HG03378 (cell line): ENCODE results near the gene MYO7B.

Source experiments
- ATAC-seq: cut with Tn5 transposase; IDR thresholded peaks from one replicate; pipeline ENCODE4 v1.9.1; 2021; ENCODE audit warnings: mild to moderate bottlenecking, moderate library complexity; ENCODE audit not compliant: unreplicated experiment

MYO7B gene

DNA sequence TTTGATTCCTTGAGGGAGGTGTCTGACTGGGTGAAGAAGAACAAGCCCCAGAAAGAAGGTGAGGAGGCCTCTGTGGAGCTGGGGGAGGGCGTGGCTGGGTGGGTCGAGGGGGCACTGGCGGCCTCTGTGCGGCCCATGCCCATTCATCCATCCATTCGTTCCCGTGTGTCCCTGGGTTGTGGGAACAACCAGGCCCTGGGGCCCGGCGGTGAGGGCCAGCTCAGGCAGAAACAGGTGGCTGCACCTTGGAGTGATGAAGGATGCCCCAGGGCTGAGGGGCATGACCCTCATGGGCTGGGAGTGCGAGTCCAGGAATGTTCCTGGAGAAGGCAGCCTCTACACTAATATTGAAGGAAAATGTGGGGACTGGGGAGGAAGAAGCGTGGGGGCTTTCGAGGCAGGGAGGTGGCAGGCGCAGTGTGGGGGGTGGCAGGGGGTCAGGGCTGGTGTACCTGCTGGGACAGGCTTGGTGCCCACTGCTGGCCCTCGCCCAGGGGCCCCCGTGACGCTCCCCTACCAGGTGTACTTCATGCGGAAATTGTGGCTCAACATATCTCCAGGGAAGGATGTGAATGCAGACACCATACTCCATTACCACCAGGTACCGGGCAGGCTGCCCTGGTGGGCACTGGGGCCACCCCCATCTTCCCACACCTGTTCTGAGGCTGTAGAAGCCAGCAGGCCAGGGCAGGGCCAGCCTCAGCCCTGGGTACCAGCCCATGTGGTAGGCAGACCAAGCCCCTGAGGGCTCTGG lies 99.3 kb downstream of the MYO7B start:
- ATAC-seq: no peak

DNA sequence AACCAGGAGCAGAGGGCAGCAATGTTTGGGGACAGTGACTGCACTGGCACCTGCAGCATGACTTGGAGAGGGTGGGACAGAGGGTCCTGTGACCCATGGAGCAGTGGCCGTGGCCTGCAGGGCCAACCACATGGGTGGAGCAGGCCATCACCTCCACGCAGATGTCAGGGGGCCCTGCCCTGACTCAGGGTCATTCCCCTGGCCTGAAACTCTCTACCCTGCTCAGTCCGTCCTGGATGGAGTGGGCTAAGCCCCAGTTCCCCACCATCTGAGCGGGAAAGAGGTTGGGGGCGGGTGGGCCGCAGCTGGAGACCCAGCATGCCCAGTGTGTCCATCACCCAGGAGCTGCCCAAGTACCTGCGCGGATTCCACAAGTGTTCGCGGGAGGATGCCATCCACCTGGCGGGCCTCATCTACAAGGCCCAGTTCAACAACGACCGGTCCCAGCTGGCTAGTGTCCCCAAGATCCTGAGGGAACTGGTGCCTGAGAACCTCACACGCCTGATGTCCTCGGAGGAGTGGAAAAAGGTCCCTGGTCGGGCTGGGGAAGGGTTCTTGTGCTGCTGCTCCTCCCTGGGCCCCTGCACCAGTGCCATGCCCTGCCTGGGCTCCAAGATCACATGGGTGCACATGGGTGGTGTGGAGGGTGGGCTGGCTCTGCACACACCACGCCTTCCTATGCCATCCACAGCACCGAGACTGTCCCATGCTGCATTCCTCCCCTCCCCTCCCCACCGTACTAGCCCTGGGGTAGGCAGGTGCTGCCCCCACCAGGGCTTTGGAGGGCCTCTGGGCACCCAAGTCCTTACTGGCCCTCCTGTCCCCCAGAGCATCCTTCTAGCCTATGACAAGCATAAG lies 100.1 kb downstream of the MYO7B start:
- no peak for ATAC-seq

DNA sequence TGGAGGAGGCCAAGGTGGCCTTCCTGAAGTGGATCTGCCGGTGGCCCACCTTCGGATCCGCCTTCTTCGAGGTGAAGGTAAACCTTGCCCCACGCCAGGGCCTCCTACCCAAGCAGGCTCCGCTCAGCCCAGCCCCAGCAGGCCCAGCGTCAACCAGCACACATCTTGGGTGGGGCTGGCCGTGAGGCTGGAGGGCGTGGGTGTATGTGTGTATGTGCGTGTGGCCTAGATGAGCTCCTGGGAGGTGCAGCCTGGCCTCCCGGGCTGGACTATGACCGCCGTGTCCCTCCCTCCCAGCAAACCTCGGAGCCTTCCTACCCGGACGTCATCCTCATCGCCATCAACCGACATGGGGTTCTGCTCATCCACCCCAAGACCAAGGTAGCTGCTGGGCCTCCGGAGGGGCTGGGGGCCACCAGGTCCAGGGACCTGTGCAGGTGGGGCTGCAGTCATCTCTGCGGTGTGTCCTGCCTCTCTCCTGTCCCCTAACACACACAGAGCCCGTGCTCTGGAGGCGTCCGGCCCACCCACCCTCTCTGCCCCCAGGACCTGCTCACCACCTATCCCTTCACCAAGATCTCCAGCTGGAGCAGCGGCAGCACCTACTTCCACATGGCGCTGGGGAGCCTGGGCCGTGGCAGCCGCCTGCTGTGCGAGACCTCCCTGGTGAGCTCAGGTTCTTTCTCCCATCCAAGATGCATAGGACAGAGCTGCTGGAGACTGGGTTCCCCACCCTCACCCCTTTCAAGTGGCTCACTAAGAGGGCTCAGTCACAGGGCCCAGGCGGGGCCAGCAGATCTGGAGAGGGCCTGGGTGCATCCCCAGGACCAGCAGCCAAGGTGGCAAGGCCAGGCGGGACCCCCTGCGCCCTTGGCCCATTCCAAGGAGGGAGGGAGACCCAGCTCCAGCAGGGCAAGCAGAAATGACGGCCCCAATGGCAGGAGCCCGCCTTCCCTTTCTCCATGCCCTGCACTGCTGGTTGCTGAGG lies 101.1 kb downstream of the MYO7B start:
- ATAC-seq: no peak

DNA sequence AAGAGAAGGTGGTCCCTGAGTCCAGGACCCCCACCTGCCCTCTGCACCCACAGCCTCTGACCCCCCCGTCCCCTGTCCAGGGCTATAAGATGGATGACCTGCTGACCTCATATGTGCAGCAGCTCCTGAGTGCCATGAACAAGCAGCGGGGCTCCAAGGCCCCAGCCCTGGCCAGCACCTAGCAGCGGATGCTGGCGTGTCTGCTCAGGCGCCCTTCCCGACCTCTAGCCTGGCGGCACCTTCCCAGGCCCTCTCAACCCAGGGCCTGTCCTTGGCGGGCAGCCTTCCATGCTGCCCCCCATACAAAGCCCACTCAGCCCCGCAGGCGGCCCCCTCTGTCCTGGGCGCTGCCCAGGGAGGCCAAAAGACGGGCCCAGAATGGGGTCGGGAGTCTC lies 101.8 kb downstream of the MYO7B start:
- ATAC-seq: no peak

DNA sequence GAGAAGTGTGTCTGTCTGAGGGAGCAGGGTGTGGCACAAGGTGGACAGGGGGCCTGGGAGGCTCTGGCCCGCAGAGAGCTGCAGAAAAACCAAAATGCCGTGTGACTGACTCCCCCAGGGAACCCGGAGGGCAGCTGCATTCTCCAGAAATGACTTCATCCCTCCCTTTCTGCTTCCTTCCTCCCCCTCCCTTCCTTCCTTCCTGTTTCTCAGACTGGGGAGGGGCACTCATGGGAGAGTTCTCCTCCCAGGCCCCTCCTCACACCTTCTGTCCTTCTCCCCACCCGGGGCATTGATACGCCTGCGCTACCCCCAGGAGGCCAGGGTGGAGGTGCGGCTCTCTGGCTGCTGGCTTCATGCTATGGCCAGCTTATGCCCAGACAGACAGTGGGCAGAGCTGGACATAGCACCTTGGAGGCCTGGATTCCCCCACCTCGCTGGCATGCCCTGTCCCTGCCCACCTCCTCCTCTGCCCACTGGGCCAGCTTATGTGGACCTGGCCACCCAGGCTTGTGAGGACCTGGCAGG lies 102.3 kb downstream of the MYO7B start:
- no peak for ATAC-seq

DNA sequence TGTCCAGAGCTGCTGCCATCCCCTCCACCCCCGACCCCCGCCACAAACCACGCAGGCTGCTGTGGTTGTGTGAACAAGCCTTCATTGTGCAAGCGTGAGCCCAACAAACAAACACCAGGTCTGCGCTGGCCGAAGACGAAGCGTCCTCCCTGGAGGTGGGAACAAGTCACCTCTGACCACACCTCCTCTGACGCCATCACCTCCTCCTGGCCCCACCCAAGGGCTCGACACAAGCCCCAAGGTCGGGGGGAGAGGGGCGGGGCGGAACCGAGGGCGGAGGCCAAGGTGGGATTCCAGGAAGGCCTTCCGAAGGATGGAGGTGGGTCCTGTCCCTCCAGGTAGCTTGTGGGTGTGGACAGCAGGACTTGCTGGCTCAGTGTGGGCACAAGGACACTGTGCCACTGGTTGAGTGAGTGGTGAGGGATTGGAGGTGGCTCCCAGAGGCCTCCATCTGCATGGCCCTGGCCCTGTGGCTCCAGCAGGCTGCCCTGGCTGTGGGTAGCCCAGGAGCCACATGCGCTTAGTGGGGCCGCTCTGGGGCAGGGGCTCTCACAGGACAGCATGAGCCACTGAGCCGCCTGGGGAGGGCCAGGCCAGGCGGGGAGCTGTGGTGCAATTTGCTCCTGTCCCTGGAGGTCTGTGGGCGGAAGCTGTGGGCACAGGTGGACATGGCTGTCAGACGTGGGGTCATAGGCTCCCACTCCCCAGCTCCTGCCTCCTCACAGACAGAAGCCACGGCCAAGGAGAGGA lies 103.1 kb downstream of the MYO7B start:
- ATAC-seq: no peak

DNA sequence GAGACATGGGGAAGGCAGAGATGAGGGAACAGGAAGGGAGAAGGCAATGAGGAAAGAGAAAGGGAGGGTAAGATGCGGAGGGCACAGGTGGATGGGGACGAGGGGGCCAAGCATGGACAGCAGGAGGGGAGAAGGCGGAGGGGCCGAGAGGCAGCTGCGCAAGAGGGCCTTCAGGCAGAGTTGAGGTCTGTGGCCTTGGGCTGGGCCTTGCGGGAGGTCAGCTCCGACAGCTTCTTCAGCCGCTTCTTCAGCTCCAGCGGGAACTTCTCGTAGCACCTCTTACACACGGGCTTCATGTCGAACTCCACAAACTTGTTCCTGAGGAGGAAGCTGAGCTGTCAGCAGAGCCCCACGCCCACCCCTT lies 103.6 kb downstream of the MYO7B start:
- no peak for ATAC-seq

DNA sequence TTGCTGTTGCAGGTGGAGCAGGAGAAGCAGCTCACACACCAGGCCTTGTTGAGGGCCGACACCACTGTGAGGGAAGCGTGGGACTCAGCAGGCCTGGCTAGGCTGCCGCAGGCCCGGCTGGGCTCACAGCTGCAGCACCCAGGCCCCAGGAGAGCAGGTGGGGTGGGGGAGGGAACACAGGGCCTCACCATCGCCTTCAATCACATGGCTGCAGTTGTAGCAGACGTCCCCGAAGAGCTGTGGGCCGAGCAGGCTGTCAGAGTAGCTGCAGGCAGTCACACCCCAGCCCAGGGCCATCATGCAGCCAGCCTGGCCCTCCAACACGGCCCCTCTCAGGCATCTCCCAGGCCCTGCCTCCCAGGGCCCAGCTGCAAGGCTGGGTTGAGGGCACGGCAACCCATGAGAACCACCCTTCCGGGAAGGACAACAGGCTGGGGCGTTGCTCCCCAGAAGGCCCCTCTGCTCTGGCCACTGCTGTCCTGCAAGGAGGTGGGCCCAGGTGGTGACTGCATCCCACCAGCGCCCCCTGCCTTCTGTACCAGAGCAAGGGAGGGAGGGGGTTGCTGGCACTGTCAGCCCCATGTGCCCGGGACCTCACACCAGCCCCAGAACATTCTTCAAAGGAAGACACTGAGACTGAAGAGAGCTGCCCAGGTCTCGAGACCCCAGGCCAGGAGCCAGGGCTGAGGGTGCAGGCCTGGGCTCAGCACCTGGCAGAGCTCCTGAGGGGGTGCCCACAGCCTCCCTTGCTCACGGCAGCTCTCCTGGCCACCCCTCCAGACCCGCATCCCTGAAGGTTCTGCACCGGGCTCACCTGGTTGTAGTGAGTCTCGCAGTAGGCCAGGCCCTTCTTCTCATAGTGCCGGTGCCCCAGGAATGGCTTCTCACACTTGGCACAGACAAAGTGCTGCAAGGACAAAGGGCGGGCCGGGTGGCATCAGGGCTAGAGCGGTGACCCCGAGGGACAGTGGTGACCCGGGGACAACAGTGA lies 104.9 kb downstream of the MYO7B start:
- ATAC-seq: no peak

DNA sequence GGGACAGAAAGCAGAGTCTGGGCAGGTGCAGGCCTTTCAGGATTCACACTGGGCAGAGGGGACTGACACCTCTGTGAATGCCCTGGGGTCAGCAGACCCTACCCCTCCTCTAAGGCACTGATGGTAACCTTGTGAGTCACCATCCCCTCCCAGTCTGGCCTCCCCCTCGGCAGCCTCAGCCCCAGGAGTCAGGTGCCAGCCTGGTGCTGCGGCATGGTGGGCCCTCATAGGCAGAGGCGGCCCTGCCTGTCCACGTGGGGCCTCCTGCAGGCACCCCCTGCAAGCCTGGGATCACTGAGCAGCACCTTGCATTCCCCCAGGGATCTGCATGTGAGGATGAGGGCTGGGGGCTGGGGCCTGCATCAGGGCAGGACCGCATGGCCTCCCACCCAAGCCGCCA lies 105.7 kb downstream of the MYO7B start:
- ATAC-seq: no peak

DNA sequence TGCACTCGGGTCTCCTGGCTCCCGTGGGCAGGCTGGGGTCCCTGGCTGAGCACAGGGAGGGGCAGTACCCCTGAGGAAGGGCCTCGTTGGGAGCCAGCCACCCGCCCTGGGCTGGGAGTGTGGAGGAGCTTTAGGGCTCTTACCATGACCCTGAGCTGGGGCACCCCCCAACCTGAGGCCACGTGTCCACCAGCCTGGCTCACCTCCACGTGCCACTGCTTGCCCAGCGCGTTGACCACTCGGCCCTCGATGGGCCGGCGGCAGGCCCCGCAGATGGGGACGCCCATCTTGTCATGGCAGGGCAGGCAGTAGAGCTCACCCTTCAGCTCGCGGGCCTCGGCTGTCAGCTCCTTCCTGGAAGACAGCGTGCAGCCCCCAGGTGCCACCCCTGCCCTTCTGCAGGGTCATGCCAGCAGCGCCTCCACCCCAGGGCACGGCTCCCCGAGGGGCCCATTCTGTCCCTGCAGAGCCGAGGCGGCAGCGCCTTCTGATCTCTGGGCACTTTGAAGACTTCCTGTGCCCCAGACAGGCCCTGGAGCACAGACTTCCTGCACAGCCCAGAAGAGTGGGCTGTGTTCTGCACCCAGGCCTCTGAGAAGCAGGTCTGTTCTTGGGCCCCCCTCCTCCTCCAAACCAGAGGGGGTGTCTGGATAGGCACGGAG lies 106.5 kb downstream of the MYO7B start:
- no peak for ATAC-seq

DNA sequence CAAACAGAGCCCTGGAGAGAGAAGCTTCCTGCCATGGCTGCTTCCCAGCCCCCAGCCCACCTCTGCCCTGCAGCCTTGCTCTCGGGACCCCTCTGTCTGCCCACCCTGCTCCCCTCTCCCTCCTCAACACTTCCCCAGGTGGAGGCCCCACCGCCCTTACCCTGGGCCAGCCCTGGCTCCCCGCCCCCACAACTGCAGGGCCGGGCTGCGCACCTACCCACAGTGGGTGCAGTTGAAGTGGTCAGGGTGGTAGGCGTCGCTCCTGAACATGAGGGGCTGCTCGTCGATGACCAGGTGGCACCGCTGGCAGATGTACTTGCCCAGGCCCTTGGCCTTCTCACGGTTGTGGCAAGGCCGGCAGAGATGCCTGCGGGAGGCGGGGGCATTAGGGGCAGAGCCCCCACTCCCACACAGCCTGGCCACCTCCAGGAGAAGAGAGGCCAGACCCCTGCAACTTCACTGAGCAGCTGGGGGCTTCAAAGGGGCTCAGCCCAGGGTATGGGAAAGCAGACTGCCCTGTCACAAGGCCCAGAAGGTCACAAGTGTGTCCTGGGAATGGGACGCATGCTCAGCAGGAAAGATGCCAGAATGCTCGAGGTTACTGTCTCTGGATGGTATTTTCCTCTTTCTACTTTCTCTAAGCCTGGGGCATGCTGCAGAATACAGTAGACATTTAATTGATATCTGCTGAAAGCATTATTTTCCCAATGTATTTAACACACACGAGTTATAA lies 107.4 kb downstream of the MYO7B start:
- no peak for ATAC-seq

DNA sequence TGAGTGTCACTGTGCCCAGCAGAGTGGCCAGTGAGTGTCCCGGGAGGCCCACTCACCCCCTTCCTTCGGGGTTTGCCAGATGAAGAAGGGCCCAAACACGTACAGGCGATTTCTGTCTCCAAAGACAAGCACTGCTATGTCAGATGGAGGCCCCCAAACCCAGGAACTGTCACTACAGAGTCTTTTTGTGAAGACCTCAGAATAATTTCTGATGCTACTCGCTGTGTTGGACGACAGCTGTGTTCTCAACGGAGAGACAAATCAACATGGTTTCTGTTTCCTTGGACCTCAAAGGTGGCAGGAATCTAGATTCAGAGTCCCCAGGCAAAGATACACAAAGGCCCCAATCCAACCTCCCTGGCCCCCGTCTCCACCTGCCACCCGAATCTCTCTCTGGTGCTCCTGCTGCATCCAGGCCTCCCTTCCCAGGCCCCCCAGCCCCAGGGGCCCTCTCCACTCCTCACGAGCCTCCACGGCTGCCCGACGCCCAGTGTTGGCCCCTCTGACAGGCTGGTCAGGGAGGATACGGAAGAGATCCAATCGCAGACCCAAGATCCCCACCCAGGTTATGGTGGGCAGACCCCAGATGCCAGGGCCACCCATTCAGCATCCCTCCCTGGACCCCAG lies 108.1 kb downstream of the MYO7B start:
- ATAC-seq: no peak

DNA sequence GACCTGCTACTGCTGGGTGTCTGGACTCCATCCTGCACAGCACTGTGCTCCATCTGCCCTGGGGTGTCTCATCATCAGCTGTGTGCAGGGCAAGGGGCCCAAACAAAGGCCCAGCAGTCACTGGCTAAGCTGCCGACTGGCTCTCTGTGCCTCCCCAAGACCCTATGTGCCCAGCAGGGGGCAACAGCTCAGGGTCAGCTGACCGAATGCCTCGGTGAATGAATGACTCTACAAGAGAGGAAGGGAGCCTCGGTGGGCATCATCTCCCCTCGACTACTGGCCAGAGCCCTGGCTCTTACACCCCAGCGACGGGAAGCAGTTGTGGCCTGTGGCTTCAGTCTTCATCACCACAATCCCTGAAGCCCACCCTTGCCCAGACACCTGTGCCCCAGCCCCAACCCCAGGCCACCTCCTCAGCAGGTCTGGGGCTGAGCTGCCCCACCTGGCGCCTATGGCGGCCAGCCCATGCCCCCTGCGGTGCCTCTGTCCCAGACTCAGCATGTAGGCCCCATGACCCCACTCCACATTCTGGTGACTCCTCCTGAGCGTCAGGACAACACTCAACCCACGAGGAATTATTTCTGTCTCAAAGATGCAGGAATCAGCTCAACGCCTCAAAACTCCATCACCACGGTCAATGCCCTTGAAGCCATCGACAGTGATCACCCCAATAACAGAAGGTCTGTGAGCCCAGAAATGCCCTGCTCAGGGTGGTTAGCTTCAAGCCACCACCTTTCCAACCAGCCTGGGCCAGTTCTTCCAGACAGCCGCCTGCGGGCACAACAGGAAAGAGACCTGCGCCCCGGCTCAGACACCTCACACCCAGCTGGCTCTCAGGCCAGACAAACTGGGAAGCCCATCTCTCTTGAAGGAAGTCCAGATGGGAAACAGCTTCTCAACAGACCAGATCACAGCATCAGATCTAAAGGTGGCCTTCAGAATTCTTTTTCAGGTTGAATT lies 108.9 kb downstream of the MYO7B start:
- no peak for ATAC-seq

DNA sequence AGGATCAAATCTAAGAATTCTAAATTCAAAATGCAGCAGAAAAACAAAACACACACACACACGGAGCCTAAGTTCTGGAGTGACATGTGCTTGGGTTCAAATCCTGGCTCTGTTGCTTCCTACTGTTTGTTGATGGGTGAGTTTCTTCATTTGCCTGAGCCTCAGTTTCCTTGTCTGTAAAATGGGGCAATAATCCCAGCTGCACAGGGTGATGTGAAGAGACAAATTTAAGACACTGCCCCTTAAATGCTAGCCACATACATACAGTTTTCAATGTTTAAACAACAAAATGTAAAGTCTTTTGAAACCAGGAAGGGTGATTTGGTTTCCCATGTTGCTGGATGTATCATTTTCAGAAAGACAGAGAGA lies 109.5 kb downstream of the MYO7B start:
- no peak for ATAC-seq

DNA sequence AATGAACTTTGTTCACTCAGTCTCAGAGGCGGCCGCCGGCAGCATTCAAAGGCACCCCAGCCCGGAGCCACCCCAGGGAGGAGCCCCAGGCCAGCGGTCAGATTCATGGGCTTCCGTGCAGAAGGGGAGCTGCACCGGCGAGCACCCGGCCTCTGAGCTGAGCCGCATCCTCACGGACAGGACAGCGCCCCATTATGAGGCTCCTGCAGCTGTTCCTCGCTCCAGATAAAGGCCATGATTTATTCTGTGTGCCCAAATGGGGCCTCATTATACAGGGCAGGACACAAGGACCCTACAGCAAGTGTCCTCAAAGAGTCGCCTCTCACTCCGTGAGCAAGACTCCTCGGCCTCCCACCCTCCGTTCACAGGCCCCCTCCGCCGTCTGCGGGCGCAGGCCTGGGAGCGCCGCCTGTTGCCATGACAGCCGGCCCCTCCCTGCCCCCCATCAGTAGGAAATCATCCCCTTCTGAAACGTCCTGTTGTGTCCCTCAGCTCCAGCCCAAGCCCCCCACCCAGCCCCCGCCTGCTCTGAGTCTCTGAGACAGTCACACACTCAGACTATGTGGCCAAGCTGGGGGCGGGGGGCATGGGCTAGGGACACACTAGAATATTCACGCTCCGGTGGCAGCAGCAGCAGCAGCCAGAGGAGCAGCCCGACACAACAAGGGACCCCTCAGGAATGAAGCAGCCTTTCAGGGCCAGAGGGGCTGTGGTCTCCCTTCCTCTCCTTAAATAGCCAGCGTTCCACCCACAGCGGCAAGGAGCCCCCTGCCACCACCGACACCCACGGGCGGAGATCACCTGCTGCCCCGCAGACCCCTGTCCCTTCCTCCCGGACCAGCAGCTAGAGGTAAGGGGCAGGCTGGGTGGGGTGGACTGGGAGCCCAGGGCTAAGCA lies 110.2 kb downstream of the MYO7B start, which contains the start of gene GPR17:
TSS of gene GPR17 (plus strand) at position 759 of the 897 bp plus-strand sequence. CDS start 4,583 bp downstream, outside the sequence.
- no peak for ATAC-seq
